Measurements from ENCODE around the gene CAMK4. TPM values are rescaled to one million over a fixed set of nuclear protein-coding genes. Genes with fewer than 3 reads are reported as not detected.
"Not testable (repeated sequence)": the region's sequence is repeated elsewhere in the genome, so short reads cannot be mapped to it uniquely, and the experiment has no call there.

The CAMK4 gene
- total RNA-seq, 4 donors from 2014 or later: 0.45 to 2.5 (median 1.4) TPM

DNA sequence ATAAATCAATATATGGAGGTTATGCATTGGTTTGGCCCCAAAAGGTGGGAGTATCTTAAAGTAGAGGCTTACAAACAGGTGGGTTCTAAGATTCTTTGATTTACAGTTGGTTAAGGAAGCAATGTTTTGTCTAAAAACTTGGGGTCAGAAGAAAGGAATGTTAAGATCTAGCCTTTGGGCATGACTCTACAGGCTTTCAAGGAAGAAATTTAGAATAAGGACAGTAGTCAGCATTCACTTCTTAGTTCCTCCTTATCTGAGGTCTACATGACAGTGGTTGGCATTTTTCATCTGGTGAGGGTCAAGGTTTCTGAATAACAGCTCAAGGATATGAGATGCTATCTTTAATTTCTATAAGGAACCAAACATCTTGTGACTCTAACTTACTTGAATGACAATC, 122.8 kb downstream of the CAMK4 start:
- no peak overlapping the region for H3K27ac ChIP-seq
- TF ChIP-seq POLR2A (IDR thresholded peaks at IDR 0.05) (no peak), CTCF (IDR thresholded peaks at IDR 0.05) (no peak)
- no peak overlapping the region for H3K4me3 ChIP-seq (replicated peaks in 1 of 3)

GRCh38 chr5:111348661-111349329, 124.6 kb downstream of the CAMK4 start:
- Histone ChIP-seq H3K4me1 (no peaks in the 10 kb centered on the region), H3K27me3 (no peaks in the 10 kb centered on the region), H3K36me3 (no peaks in the 10 kb centered on the region), H3K9me3 (no peaks in the 10 kb centered on the region), H3K27ac (no peak overlapping the region), H3K4me3 (replicated peaks in 1 of 3) (no peak overlapping the region)
- no peak for TF ChIP-seq CTCF (IDR thresholded peaks at IDR 0.05)
- no peak for TF ChIP-seq POLR2A (IDR thresholded peaks at IDR 0.05)
- no peak for DNase-seq
- 85 to 89% methylated on average over 3 of the region's 3 CpGs for WGBS, 2 donors
- intact Hi-C loops (cut with DNase I): no loop called here

More for the DNA sequence above, 122.8 kb downstream of the CAMK4 start:
- DNase-seq: no peak
- Histone ChIP-seq H3K9me3 (no peaks in the 10 kb centered on the region), H3K4me1 (no peaks in the 10 kb centered on the region), H3K36me3 (no peaks in the 10 kb centered on the region), H3K27me3 (no peaks in the 10 kb centered on the region)
- intact Hi-C loops (cut with DNase I): no loop called here

DNA sequence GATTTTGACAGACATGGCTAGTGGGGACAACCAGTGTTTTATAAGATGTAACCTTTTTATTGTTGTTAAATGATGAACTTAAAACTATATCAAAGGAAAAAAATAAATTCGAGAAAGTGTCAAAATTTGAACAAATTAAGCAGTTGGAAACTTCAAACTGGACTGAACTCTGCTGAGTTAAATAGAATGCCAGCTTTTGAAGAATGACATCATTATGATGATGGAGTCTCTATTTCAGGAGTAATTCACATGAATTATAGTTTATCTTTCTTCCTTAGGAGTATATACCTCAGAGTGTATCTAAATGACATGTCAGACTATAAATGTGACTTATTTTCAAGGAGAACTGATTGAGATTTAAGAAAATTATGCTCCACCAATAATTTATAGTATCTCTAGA, 125.2 kb downstream of the CAMK4 start:
- H3K9me3 ChIP-seq: no peaks in the 10 kb centered on the region
- TF ChIP-seq POLR2A (IDR thresholded peaks at IDR 0.05) (no peak), CTCF (IDR thresholded peaks at IDR 0.05) (no peak)
- no peak for DNase-seq
- no peak overlapping the region for H3K27ac ChIP-seq
- no peak overlapping the region for H3K4me3 ChIP-seq (replicated peaks in 1 of 3)
- no peaks in the 10 kb centered on the region for H3K27me3 ChIP-seq
- no peaks in the 10 kb centered on the region for H3K36me3 ChIP-seq
- 78 to 87% methylated on average over 1 of the region's 1 CpG for WGBS, 2 donors
- intact Hi-C loops (cut with DNase I): no loop called here
- H3K4me1 ChIP-seq: no peaks in the 10 kb centered on the region

DNA sequence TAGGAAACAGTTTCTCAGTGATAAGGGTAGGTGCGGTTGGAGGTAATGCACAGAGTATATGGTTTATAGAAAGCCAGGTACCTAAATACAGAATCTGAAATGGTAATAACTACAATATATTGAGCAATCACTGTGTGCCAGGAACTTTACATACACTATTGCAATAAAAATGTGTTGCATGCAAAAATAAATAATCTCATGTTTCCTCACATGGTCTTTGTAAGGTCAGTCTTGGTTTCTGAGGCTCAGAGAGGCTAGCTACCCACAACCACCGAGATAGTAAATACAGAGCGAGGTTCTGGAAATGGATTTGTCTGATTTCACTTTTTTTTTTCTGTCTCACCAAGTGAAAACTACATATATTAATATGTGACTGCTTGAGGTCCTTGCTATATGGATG, 128.9 kb downstream of the CAMK4 start:
- Histone ChIP-seq H3K4me3 (replicated peaks in 1 of 3) (no peak overlapping the region), H3K4me1 (no peaks in the 10 kb centered on the region), H3K9me3 (no peaks in the 10 kb centered on the region), H3K27me3 (no peaks in the 10 kb centered on the region), H3K27ac (no peak overlapping the region), H3K36me3 (no peaks in the 10 kb centered on the region)
- no peak for DNase-seq
- 90 to 91% methylated on average over 3 of the region's 3 CpGs for WGBS, 2 donors
- TF ChIP-seq POLR2A (IDR thresholded peaks at IDR 0.05): no peak
- TF ChIP-seq CTCF (IDR thresholded peaks at IDR 0.05): no peak
- intact Hi-C loops (cut with DNase I): no loop called here

DNA sequence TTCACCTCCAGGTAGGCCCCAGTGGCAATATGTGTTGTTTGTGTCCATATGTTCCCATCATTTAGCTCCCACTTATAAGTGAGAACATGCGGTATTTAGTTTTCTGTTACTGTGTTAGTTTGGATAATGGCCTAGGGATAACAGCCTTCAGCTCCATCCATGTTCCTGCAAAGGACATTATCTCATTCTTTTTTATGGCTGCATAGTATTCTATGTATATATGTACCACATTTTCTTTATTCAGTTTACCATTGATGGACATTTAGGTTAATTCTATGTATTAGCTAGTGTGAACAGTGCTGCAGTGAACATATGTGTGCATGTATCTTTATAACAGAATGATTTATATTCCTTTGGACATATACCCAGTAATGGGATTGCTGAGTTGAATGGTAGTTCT, 134.5 kb downstream of the CAMK4 start:
- 0 to 52% methylated on average over 1 of the region's 1 CpG for WGBS, 2 donors
- DNase-seq; H3K4me1 ChIP-seq; H3K36me3 ChIP-seq; H3K9me3 ChIP-seq; intact Hi-C loops (cut with DNase I); H3K27ac ChIP-seq; H3K27me3 ChIP-seq; H3K4me3 ChIP-seq (replicated peaks in 1 of 3): not testable (repeated sequence)

All from thyroid gland (tissue), 4 donors.